ENCODE results near the gene RPS6KA2.

RPS6KA2 gene

GRCh38 chr6:166633732-166634535, 6.9 kb upstream of the RPS6KA2 start:
- no peak for DNase-seq

DNA sequence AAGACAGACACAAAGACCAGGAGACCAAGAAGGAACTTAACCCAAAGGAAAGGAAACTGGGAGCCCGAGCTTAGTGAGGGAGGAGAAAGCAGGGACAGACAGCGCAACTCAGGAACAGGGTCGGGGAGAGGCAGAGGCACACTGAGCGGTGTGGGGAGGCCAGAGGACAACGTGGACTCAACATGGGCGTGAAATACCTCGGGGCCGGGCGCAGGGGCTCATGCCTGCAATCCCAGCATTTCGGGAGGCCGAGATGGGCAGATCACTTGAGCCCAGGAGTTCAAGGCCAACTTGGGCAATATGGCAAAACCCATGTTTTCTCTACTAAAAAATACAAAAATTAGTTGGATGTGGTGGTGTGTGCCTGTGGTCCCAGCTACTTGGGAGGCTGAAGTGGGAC, 5.7 kb upstream of the RPS6KA2 start:
- DNase-seq, result no peak

- no peak for DNase-seq
These were observed 3.4 kb upstream of the RPS6KA2 start for GRCh38 chr6:166630462-166630861.

DNA sequence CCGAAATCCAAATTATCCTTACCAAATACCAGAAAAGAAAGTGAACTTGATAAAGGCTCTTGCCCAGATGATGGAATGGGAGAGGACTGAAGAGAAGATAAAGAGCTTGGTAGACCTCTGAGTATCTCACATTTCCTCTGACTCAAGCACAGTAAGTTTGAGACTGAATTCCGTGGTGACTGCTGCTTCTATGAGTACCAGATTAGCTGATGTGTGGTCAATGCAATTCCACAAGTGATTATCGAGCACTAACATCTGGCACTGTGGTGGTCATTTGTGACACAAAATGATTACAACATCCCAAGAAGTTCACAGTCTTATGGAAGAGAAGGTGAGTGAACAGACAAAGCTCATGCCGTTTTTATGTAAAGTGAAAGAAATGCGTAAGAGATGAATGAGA, 2.6 kb upstream of the RPS6KA2 start:
- no peak for DNase-seq

DNA sequence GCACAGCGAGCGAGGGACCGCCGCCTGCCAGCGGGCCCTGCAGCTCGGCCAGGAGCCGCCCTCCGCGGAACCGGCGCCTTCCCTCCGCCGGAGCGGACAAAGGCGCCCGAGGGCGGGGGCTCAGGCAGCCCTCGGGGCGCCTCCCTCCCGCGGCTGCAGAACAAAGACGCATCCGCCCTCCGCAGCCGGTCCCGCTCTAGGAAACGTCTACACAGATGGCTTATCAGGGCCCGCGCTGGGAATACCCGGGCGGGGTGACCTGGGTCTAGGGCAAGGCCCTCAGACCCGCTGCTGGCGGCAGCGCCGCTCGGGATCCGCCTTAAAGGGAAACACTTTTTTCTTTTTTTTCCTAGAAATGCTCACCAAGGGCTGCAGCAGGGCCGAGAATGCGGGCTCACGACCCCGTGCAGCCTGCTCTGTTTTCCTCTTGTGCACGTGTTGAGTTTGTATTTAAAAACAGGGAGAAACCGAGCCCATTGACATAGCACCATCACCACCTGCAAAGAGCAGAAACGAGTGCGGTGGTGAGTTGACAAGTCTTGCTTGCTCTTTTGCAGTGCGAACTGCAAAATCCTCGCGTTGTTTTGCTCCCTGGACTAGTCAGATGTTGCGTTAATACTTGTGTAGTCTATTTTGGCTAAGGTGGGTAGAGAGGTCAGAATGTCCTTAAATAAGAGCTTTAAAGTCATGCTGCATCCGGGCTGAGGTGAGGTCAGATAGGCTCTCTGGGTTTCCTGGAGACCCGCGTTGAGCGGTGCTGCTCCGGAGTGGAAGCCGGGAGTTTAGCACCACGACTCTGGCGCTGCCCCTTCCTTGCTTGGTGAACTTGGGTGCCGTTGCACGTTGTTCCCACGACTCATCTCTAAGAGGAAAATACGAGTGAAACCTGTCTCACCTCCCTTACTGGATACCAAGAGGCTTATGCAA, 1.1 kb upstream of the RPS6KA2 start:
- no peak for DNase-seq

- no peak for DNase-seq
These were observed 646 bp downstream of the RPS6KA2 start for GRCh38 chr6:166626177-166627032.

GRCh38 chr6:166625356-166625755, 1.7 kb downstream of the RPS6KA2 start:
- no peak for DNase-seq

DNA sequence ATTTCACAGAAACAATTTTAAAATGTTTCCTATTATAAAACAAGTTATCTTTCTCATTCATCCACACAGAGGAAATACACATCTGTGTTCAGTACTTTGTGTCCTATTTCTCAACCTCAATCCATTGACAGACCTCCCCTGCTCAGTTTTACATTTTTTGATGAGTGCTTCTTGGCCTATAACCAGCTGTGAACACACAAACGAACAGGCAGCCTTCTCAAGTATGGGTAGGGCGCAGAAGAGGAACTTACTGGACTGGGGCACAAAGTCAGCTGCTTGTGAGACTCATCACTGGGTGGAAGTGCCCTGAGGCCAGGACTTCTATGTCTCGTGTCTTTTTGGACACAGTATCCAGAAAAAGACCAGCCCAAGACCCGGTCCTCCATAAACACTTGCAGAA, 2.8 kb downstream of the RPS6KA2 start:
- DNase-seq, result no peak

DNA sequence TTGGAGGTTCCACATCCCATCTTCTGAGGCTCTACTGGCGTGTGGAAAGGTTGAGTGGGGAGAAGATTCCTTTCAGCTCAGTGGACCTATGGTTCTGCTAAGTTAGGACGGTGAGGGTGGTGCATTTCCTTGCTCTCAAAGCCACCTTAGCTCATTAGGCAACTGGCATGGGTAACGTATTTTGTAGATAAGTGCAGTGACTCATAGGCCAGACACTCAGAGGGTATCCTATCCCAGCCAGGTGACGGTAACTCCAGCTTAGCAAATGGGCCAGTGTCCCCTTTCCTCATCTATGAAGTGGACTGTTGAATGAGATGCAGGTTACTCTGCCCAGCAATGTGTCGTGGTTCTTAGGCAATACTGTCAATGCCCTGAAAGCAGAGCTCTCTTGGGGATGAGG, 3.7 kb downstream of the RPS6KA2 start:
- DNase-seq, result no peak

DNA sequence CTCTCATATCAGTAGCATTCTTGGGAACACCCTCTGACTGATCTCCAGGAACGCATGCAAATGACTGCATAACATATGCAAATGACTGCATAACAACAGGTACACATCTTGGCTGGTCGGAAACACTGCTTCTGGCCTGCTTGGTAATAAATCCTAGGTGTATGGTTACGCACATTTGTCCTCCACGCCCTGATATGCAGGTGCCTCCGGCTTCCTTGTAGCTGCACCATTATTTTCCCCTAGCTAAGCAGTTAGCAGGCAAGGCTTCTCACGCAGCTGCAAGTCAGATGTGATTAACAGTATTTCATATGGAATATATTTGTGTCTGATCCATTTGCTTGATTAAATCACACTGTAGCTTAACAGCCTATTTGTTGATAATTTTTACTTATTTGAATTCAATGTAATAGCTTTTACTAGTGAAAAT, 5.9 kb downstream of the RPS6KA2 start:
- DNase-seq, result no peak

DNA sequence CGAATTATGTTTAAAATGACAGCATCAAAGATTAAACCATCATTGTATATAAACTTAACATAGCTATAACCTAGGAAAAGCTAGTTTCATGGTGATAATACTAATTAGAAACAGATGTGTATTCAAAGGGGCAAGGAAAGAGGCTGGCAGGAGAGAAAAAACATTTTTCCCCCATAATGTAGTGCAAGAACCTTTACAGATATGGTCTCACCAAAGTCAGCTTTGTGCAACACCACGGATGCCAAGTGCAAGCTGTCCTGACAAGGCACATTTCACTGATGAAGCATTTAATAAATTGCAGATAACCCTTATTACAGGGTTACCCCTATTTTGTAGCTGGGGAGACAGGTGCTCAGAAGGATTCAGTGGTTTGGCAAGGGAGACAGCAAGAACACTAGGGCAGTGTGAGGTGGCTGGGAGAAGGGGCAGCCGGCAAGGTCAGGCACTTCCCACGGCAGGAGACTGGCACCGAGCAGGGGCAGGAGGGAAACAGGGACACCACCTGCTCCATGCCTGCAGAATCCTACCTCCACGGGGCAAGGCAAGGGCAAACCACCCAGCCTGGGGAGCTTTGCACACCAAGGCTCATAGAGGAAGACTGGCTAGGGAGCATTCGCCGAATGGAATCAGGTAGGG, 6.5 kb downstream of the RPS6KA2 start:
- no peak for DNase-seq

DNA sequence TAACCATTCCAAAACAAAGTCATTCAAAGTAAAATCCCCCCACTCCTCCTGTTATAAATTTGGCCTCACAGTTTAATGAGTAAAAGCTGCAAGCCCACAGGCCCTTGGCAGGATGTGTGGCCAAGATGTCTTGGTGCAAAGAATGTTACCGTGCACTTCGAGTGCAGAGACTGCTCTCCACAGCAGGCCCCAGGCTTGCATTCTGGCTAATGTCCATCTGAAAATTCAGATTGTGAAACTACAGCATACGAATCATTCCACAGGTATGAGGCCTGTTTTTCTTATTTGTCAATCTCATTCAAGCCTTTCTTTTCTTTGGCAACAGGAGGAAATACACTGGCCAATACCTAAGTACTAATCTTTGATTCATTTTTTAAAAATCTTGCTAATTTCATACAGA, 7.1 kb downstream of the RPS6KA2 start:
- no peak for DNase-seq

GRCh38 chr6:166618866-166619761, 7.9 kb downstream of the RPS6KA2 start:
- no peak for DNase-seq

DNA sequence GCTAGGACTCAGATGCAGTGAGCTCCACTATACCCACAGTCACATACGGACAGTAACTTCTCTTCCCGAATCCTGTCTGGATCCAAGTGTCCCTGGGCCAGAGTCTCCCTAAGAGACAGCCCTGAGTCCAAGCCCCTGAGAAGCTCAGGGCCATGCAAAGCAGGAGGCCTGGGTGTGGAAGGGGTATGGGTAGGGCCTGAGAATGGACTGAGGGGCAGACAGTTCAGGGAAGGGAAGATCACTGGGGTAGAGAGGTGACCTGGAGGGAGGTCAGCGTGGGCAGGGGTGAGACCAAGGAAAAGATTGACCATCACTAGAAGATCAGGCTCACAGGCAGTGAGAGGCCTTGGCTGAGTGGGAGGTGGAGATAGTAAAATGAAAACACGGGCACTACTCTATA, 8.8 kb downstream of the RPS6KA2 start:
- DNase-seq, result no peak

DNA sequence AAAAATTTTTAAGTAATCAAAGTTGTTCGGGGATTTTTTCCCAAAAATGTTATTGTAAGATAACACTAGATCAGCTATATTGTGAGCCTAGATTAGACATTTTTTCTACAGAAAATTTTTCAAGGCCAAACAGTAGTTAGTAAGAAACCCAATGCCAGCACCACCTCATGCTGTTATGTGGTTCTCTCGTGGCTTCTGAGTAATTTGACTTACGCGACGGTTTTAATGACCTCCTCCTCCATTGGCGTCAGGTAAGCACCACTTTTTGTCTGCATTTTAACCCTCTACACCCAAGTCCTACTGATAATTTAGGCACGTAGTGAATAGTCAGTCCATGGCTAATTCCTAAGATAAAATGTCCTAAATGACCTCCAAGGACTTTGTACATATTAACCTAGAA, 9.7 kb downstream of the RPS6KA2 start:
- no peak for DNase-seq

- DNase-seq, result no peak
These were observed 10.5 kb downstream of the RPS6KA2 start for GRCh38 chr6:166616261-166617238.

DNA sequence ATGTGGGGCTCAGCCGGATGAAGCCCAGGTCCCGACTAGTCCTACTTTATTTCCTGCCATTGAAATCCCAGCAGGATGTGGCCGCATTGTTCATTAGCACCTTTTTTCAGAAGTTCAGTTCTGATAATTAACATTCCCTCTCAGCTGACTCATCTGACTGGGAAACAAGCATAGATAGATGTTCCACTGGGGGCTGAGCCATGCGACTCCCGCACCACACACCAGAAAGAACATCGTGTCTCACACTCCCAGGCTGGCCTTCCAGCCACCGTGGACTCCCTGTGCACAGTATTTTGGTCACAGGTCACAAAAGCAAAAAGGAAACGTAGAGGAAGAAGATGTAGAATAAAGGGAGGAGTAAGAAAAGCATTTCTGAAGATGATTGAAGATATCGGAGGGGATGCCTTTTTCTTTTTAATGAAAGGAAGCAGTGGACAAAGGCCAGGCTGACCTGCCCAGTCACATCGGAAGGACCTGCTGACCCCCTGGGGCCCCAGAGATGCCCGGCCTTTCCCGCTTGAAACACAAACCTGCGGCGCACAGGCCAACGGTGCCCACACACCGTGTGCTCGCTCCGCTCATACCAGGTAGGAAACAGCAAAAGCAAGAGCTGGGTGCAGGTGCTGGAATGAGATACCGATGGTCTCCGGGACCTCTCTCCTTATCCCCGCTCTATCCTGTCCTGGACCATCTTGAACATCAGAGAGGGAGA, 11.8 kb downstream of the RPS6KA2 start:
- DNase-seq, result no peak

GRCh38 chr6:166614589-166614988, 12.5 kb downstream of the RPS6KA2 start:
- DNase-seq, result no peak

GRCh38 chr6:166614171-166614583, 12.9 kb downstream of the RPS6KA2 start:
- DNase-seq, result no peak

DNA sequence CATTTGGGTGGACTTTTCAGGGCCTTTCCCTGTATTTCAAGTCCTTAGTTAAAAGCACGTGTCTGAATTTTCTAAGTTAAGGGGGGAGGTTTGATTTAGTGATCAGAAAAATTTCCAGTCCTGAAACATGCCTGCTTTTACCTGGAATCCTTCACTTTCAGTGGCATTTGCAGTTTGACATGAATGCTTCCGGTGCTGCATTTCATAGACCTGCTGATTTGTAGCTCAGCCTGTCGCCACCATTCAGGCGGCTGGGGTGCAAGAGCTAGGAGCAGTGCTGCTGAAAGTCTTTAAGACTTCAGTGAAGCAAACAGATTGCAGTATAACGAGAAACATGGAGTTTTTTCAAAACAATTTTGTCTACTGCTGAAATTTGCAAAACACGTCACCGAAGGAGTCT, 14.0 kb downstream of the RPS6KA2 start:
- DNase-seq, result no peak

Data from NCI-H446 treated with DMSO at 0.1 percent for 48 hours (cell line).